ENCODE data around the gene DNAH8.

- TF ChIP-seq, protein P1, sequence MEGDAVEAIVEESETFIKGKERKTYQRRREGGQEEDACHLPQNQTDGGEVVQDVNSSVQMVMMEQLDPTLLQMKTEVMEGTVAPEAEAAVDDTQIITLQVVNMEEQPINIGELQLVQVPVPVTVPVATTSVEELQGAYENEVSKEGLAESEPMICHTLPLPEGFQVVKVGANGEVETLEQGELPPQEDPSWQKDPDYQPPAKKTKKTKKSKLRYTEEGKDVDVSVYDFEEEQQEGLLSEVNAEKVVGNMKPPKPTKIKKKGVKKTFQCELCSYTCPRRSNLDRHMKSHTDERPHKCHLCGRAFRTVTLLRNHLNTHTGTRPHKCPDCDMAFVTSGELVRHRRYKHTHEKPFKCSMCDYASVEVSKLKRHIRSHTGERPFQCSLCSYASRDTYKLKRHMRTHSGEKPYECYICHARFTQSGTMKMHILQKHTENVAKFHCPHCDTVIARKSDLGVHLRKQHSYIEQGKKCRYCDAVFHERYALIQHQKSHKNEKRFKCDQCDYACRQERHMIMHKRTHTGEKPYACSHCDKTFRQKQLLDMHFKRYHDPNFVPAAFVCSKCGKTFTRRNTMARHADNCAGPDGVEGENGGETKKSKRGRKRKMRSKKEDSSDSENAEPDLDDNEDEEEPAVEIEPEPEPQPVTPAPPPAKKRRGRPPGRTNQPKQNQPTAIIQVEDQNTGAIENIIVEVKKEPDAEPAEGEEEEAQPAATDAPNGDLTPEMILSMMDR (IDR thresholded peaks at IDR 0.05), result no peak
- no peak for TF ChIP-seq YY1 (IDR thresholded peaks at IDR 0.05; ENCODE audit: low read depth)
- no peak for TF ChIP-seq RFX5 (IDR thresholded peaks at IDR 0.05; ENCODE audit: low read length)
- TF ChIP-seq MXI1 (IDR thresholded peaks at IDR 0.05; ENCODE audit: low read depth, low read length), result no peak
- TF ChIP-seq TEAD4 (IDR thresholded peaks at IDR 0.05; ENCODE audit: borderline replicate concordance, insufficient read depth), result no peak
- no peak for TF ChIP-seq RAD21 (IDR thresholded peaks at IDR 0.05; ENCODE audit: low read length)
- TF ChIP-seq NRF1 (IDR thresholded peaks at IDR 0.05; ENCODE audit: low read depth, low read length), result no peak
- no peak for TF ChIP-seq EP300 (IDR thresholded peaks at IDR 0.05; ENCODE audit: borderline replicate concordance in 1 of 2, low read depth in 1 of 2, low read length in 1 of 2)
Measured at GRCh38 chr6:38796850-38797249, 81.7 kb downstream of the DNAH8 start.
